DOHH2 (cell line): Measurements from ENCODE around the gene PICALM.

Experiments used
- H3F3A ChIP-seq: fragments of 200-600 bp; sonication (generic), shearing (Covaris generic); 2 replicates; pipeline ENCODE4 v1.6.0; 2016; ENCODE audit warnings: antibody characterized with exemption, mild to moderate bottlenecking; ENCODE audit not compliant: control insufficient read depth, insufficient read depth
- H3K27ac ChIP-seq: fragments of 200-600 bp; sonication (generic); 2 replicates; pipeline ENCODE4 v1.5.1; 2014; ENCODE audit warnings: low read depth, mild to moderate bottlenecking, low read length, moderate library complexity
- H3K27me3 ChIP-seq: fragments of 200-600 bp; sonication (generic); 2 replicates; pipeline ENCODE4 v1.6.1; 2014; ENCODE audit warnings: mild to moderate bottlenecking, low read length, mixed read lengths; ENCODE audit not compliant: control insufficient read depth
- H3K36me3 ChIP-seq: fragments of 200-600 bp; sonication (generic); 2 replicates; pipeline ENCODE4 v1.6.1; 2014; ENCODE audit warnings: mild to moderate bottlenecking, low read length, moderate library complexity, mixed read lengths; ENCODE audit not compliant: control insufficient read depth
- H3K4me1 ChIP-seq: fragments of 200-600 bp; sonication (generic); 2 replicates; pipeline ENCODE4 v1.6.1; 2014; ENCODE audit warnings: mild to moderate bottlenecking, low read length, mixed read lengths; ENCODE audit not compliant: control insufficient read depth
- H3K4me2 ChIP-seq: fragments of 200-600 bp; sonication (generic); 2 replicates; pipeline ENCODE4 v1.6.0; 2014; ENCODE audit warnings: mild to moderate bottlenecking, low read length, moderate library complexity
- H3K4me3 ChIP-seq: fragments of 200-600 bp; sonication (generic); 2 replicates; pipeline ENCODE4 v1.5.1; 2014; ENCODE audit warnings: mild to moderate bottlenecking, low read length, mixed read lengths
- H3K79me2 ChIP-seq: fragments of 200-600 bp; sonication (generic); 2 replicates; pipeline ENCODE4 v1.6.1; 2014; ENCODE audit warnings: mild to moderate bottlenecking, low read length, mixed read lengths; ENCODE audit not compliant: control insufficient read depth
- H3K9me2 ChIP-seq: fragments of 200-600 bp; sonication (generic); replicated peaks from 2 replicates; pipeline ENCODE4 v1.6.1; 2014; ENCODE audit warnings: mild to moderate bottlenecking, low read length, mixed read lengths; ENCODE audit not compliant: control insufficient read depth
- H3K9me3 ChIP-seq: fragments of 200-600 bp; sonication (generic); 2 replicates; pipeline ENCODE4 v1.6.1; 2014; ENCODE audit warnings: antibody characterized with exemption, low read length, mixed read lengths; ENCODE audit not compliant: control insufficient read depth, insufficient read depth
- H4K20me1 ChIP-seq: fragments of 200-600 bp; sonication (generic); 2 replicates; pipeline ENCODE4 v1.6.0; 2014; ENCODE audit warnings: low read depth, mild to moderate bottlenecking, antibody characterized with exemption, low read length, moderate library complexity; ENCODE audit not compliant: control insufficient read depth, insufficient read depth
- CTCF ChIP-seq: fragments of 200-600 bp; sonication (generic); IDR thresholded peaks from one replicate; pipeline ENCODE4 v1.5.1; 2014; ENCODE audit warnings: antibody characterized with exemption, mild to moderate bottlenecking, low read depth, low read length; ENCODE audit not compliant: poor library complexity, severe bottlenecking
- EZH2phosphoT487 ChIP-seq: fragments of 200-600 bp; sonication (generic); IDR thresholded peaks from 2 replicates; pipeline ENCODE4 v1.6.1; 2017; ENCODE audit warnings: borderline replicate concordance, mild to moderate bottlenecking, antibody characterized with exemption, low read length, moderate library complexity, mixed read lengths

PICALM gene

GRCh38 chr11:85946221-85946620 lies 122.7 kb downstream of the PICALM start:
- H3K27me3 ChIP-seq = no peaks in the 10 kb centered on the region
- H3K27ac ChIP-seq = no peak overlapping the region
- no peaks in the 10 kb centered on the region for H3F3A ChIP-seq
- no peak overlapping the region for H3K4me2 ChIP-seq
- TF ChIP-seq CTCF (no peak), EZH2phosphoT487 (no peak)
- H4K20me1 ChIP-seq = no peaks in the 10 kb centered on the region
- H3K9me2 ChIP-seq = no peaks in the 10 kb centered on the region
- H3K4me3 ChIP-seq = no peak overlapping the region
- no peaks in the 10 kb centered on the region for H3K36me3 ChIP-seq
- peaks cover 10% of the 10 kb centered on the region; the same call in 1 of the 2 replicates for H3K9me3 ChIP-seq
- peaks cover 6% of the 10 kb centered on the region; the same call in 1 of the 2 replicates for H3K4me1 ChIP-seq
- H3K79me2 ChIP-seq = no peaks in the 10 kb centered on the region

- Histone ChIP-seq H3K9me3 (peaks cover 10% of the 10 kb centered on the region; the same call in 1 of the 2 replicates), H3F3A (no peaks in the 10 kb centered on the region), H3K4me2 (no peak overlapping the region), H3K27me3 (no peaks in the 10 kb centered on the region), H3K36me3 (no peaks in the 10 kb centered on the region), H3K9me2 (no peaks in the 10 kb centered on the region), H3K27ac (no peak overlapping the region), H4K20me1 (no peaks in the 10 kb centered on the region), H3K4me1 (peaks cover 6% of the 10 kb centered on the region; the same call in 1 of the 2 replicates), H3K4me3 (no peak overlapping the region), H3K79me2 (no peaks in the 10 kb centered on the region)
- TF ChIP-seq CTCF = no peak
- no peak for TF ChIP-seq EZH2phosphoT487
Observed at GRCh38 chr11:85945788-85946187, 123.1 kb downstream of the PICALM start.

DNA sequence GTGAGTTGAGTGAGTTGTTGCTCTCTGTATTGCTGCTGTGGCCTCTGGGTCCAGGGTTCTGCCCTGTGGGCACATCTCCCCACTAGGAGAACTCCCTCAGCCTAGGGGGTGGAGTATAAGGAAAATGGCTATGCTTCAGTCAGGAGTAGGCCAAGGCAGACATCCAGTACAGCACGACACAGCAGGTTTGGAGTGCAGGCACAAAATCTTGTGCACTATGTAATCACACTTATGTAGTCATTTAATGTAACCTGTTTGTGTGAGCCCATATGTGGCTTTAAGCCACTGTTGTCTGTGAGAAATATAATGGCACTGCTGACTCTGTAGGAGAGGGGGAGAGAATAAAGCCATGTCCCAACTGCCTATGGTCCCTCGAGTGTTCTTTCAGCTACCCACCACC lies 123.6 kb downstream of the PICALM start:
- TF ChIP-seq CTCF (no peak), EZH2phosphoT487 (no peak)
- Histone ChIP-seq H3K27ac (no peak overlapping the region), H3K36me3 (no peaks in the 10 kb centered on the region), H3F3A (no peaks in the 10 kb centered on the region), H3K4me2 (no peak overlapping the region), H3K79me2 (no peaks in the 10 kb centered on the region), H3K9me3 (peaks cover 10% of the 10 kb centered on the region; the same call in 1 of the 2 replicates), H3K4me3 (no peak overlapping the region), H4K20me1 (no peaks in the 10 kb centered on the region), H3K9me2 (no peaks in the 10 kb centered on the region), H3K4me1 (peaks cover 6% of the 10 kb centered on the region; the same call in 1 of the 2 replicates), H3K27me3 (no peaks in the 10 kb centered on the region)
